H1 (cell line): ENCODE results near the gene TNFRSF13B. TPM values are rescaled to one million over a fixed set of nuclear protein-coding genes. Genes with fewer than 3 reads are reported as not detected.

Experiments
- CTCF ChIA-PET: fragments of 300-600 bp; sonication (Branson Sonifier 250); formaldehyde crosslinking; loops from one replicate; lab custom pipeline; 2021; ENCODE audit not compliant: partially characterized antibody; lab: Charles Lee
- POLR2A ChIA-PET: fragments of 300-600 bp; sonication (Branson Sonifier 250); formaldehyde crosslinking; loops from one replicate; lab custom pipeline; 2021; ENCODE audit warnings: inconsistent platforms; ENCODE audit not compliant: partially characterized antibody; lab: Charles Lee
- DNase-seq, 2 experiments: peaks; one replicate each; pipeline versions ENCODE4 v3.0.0 to v3.0.0-alpha.2; 2010 to 2022; ENCODE audit warnings: low spot score in 2 of 2, low read depth in 1 of 2, mixed read lengths in 1 of 2
- FAIRE-seq: peaks from 2 replicates; lab custom pipeline; 2011; peaks lifted over from hg19 to GRCh38; lab: Jason Lieb, UNC
- H2AFZ ChIP-seq: 2 replicates; pipeline ENCODE4 v1.8.1; 2012; ENCODE audit warnings: low read length, inconsistent platforms
- H2AK5ac ChIP-seq: 2 replicates; pipeline ENCODE4 v1.6.1; 2013; ENCODE audit warnings: low read depth, low read length
- H2BK120ac ChIP-seq: replicated peaks from 2 replicates; pipeline ENCODE3; 2013; ENCODE audit warnings: low read depth, low read length, inconsistent platforms
- H2BK12ac ChIP-seq: 2 replicates; pipeline ENCODE4 v1.6.1; 2013; ENCODE audit warnings: low read depth, low read length
- H2BK15ac ChIP-seq: 2 replicates; pipeline ENCODE4 v1.6.1; 2013; ENCODE audit warnings: low read length
- H2BK20ac ChIP-seq: 2 replicates; pipeline ENCODE4 v1.6.1; 2013; ENCODE audit warnings: low read length
- H2BK5ac ChIP-seq: 2 replicates; pipeline ENCODE4 v1.6.1; 2013; ENCODE audit warnings: low read depth, low read length
- H3K14ac ChIP-seq: 2 replicates; pipeline ENCODE4 v1.6.1; 2013; ENCODE audit warnings: inconsistent platforms; ENCODE audit not compliant: insufficient read length
- H3K18ac ChIP-seq: 2 replicates; pipeline ENCODE4 v1.6.1; 2013; ENCODE audit warnings: low read length; ENCODE audit errors: extremely low read depth
- H3K23ac ChIP-seq: 2 replicates; pipeline ENCODE4 v1.6.1; 2013; ENCODE audit warnings: inconsistent platforms; ENCODE audit not compliant: insufficient read length
- H3K23me2 ChIP-seq: 2 replicates; pipeline ENCODE4 v1.6.1; 2013; ENCODE audit warnings: low read depth, low read length
- H3K27ac ChIP-seq: 2 replicates; pipeline ENCODE4 v1.6.1; 2011; ENCODE audit warnings: low read depth, low read length, inconsistent platforms
- H3K27me3 ChIP-seq, 4 experiments: replicated peaks in 1 of 4; 1 replicate in 1 of 4; 2 replicates in 3 of 4; pipeline versions ENCODE4 v1.6.1 to v1.8.1; 2011 to 2013; ENCODE audit warnings: low read length in 3 of 4, mild to moderate bottlenecking in 3 of 4, inconsistent platforms in 2 of 4, mixed read lengths in 2 of 4, moderate library complexity in 1 of 4; ENCODE audit not compliant: control insufficient read depth in 3 of 4, insufficient read depth in 3 of 4; ENCODE audit errors: extremely low read depth in 1 of 4
- H3K36me3 ChIP-seq, 4 experiments: 2 replicates each; pipeline versions ENCODE4 v1.6.1 to v1.8.1; 2011 to 2013; ENCODE audit warnings: mild to moderate bottlenecking in 4 of 4, low read length in 3 of 4, moderate library complexity in 2 of 4, control low read depth in 1 of 4, inconsistent platforms in 1 of 4; ENCODE audit not compliant: insufficient read depth in 4 of 4, control insufficient read depth in 2 of 4
- H3K4ac ChIP-seq: replicated peaks from 2 replicates; pipeline ENCODE3; 2013; ENCODE audit warnings: low read length, low read depth, mixed read lengths, inconsistent platforms; ENCODE audit not compliant: insufficient read length
- H3K4me1 ChIP-seq, 4 experiments: replicated peaks in 1 of 4; 1 replicate in 1 of 4; 2 replicates in 3 of 4; pipeline versions ENCODE4 v1.6.1 to v1.8.1; 2011 to 2013; ENCODE audit warnings: low read length in 3 of 4, inconsistent platforms in 2 of 4, mixed read lengths in 1 of 4; ENCODE audit not compliant: insufficient read depth in 4 of 4, control insufficient read depth in 3 of 4
- H3K4me2 ChIP-seq, 2 experiments: 2 replicates each; pipeline versions ENCODE4 v1.6.1 to v1.8.1; 2011 to 2013; ENCODE audit warnings: low read depth in 2 of 2, low read length in 2 of 2, control low read depth in 1 of 2, inconsistent platforms in 1 of 2, mild to moderate bottlenecking in 1 of 2; ENCODE audit not compliant: insufficient read depth in 1 of 2
- H3K4me3 ChIP-seq, 4 experiments: fragments of 200-600, 300-600 bp in 1 of 4; sonication (generic), shearing (Covaris generic), sonication (Bioruptor Twin) in 1 of 4; 2 replicates each; pipeline versions ENCODE4 v1.5.1 to v1.8.1; 2011 to 2016; ENCODE audit warnings: low read length in 4 of 4, low read depth in 3 of 4, control low read depth in 2 of 4, inconsistent platforms in 2 of 4, mild to moderate bottlenecking in 2 of 4, mixed read lengths in 1 of 4, moderate library complexity in 1 of 4; ENCODE audit not compliant: insufficient read depth in 2 of 4; ENCODE audit errors: extremely low read depth in 1 of 4
- H3K56ac ChIP-seq: replicated peaks from 2 replicates; pipeline ENCODE3; 2013; ENCODE audit warnings: low read depth, mild to moderate bottlenecking, mixed read lengths, low read length, inconsistent platforms; ENCODE audit not compliant: insufficient read length
- H3K79me1 ChIP-seq: 2 replicates; pipeline ENCODE4 v1.6.1; 2013; ENCODE audit warnings: low read depth, low read length, control low read depth
- H3K79me2 ChIP-seq, 2 experiments: 2 replicates each; pipeline versions ENCODE4 v1.6.1 to v1.8.1; 2012 to 2013; ENCODE audit warnings: low read length in 2 of 2, mild to moderate bottlenecking in 2 of 2, inconsistent platforms in 1 of 2; ENCODE audit not compliant: insufficient read depth in 2 of 2, control insufficient read depth in 1 of 2
- H3K9ac ChIP-seq, 4 experiments: replicated peaks in 1 of 4; 1 replicate in 1 of 4; 2 replicates in 3 of 4; pipeline versions ENCODE4 v1.6.1 to v1.8.1; 2011 to 2013; ENCODE audit warnings: low read depth in 3 of 4, low read length in 3 of 4, control low read depth in 2 of 4, mild to moderate bottlenecking in 2 of 4, moderate library complexity in 2 of 4, inconsistent platforms in 1 of 4; ENCODE audit errors: extremely low read depth in 1 of 4
- H3K9me3 ChIP-seq, 2 experiments: 2 replicates each; pipeline versions ENCODE4 v1.6.1 to v1.8.1; 2012 to 2013; ENCODE audit warnings: mild to moderate bottlenecking in 2 of 2, moderate library complexity in 2 of 2, control low read depth in 1 of 2, inconsistent platforms in 1 of 2, low read depth in 1 of 2, low read length in 1 of 2, mixed read lengths in 1 of 2; ENCODE audit not compliant: insufficient read depth in 2 of 2
- H4K20me1 ChIP-seq, 2 experiments: replicated peaks in 1 of 2; 2 replicates each; pipeline versions ENCODE3 to v1.8.1; 2011 to 2013; ENCODE audit warnings: inconsistent platforms in 2 of 2, low read length in 2 of 2, mild to moderate bottlenecking in 1 of 2; ENCODE audit not compliant: insufficient read depth in 2 of 2, control insufficient read depth in 1 of 2
- H4K5ac ChIP-seq: 2 replicates; pipeline ENCODE4 v1.6.1; 2013; ENCODE audit warnings: low read length, low read depth, mixed read lengths, inconsistent platforms; ENCODE audit not compliant: insufficient read length
- H4K8ac ChIP-seq: 2 replicates; pipeline ENCODE4 v1.8.0; 2013; ENCODE audit warnings: mild to moderate bottlenecking, moderate library complexity, low read length, inconsistent platforms; ENCODE audit not compliant: insufficient read depth; ENCODE audit errors: extremely low read depth
- H4K91ac ChIP-seq: replicated peaks from 2 replicates; pipeline ENCODE3; 2013; ENCODE audit warnings: low read length, mixed read lengths, inconsistent platforms; ENCODE audit not compliant: insufficient read length
- MAFK ChIP-seq: IDR thresholded peaks from 2 replicates; pipeline ENCODE4 v1.6.1; 2012; ENCODE audit warnings: low read depth, mild to moderate bottlenecking, improper control_type of control experiment, low read length
- RAD21 ChIP-seq, 2 experiments: IDR thresholded peaks in 1 of 2; conservative IDR thresholded peaks in 1 of 2; 2 replicates each; pipeline ENCODE4 v1.6.1; 2011; ENCODE audit warnings: low read depth in 2 of 2, low read length in 2 of 2, improper control_type of control experiment in 1 of 2, inconsistent platforms in 1 of 2, mild to moderate bottlenecking in 1 of 2, moderate library complexity in 1 of 2
- TEAD4 ChIP-seq: IDR thresholded peaks from 2 replicates; pipeline ENCODE4 v1.6.1; 2012; ENCODE audit warnings: low read depth, low read length, inconsistent platforms, mixed read lengths
- WGBS, 2 experiments: shearing (Covaris generic) in 1 of 2; methylation state at CpG; one replicate each; pipeline versions ENCODE4 v1.1.6 to v1.1.7; 2013 to 2015; ENCODE audit warnings: low lambda C conversion rate in 2 of 2, mixed read lengths in 2 of 2, inconsistent platforms in 1 of 2, low coverage in 1 of 2, missing lambda C conversion rate in 1 of 2; ENCODE audit not compliant: insufficient replicate concordance in 2 of 2, insufficient coverage in 1 of 2, insufficient read length in 1 of 2; ENCODE audit errors: extremely low coverage in 1 of 2, missing lambda C conversion rate in 1 of 2; 5-methylcytosine and 5-hydroxymethylcytosine counted together
- polyA plus RNA-seq, 7 experiments: library from polyadenylated mRNA; depleted of rRNA in 3 of 7; stranded (reverse) in 5 of 7; unstranded in 2 of 7; fragments of >200 nt in 5 of 7; fragments of 200-250 nt in 2 of 7; gene quantifications; 1 replicate in 5 of 7; 2 replicates in 1 of 7; 4 replicates in 1 of 7; pipeline versions ENCODE4 v1.2.1 to v1.2.3, GENCODE V29; 2011 to 2013; ENCODE audit warnings: missing spikeins in 2 of 7, mixed read lengths in 2 of 7
- total RNA-seq: library from RNA; stranded (reverse); fragmentation: NEBNext Ultra II Directional; extraction: Animal tissue kit (Norgen Biotek cat#: 25700); gene quantifications from 2 replicates; pipeline ENCODE4 v1.2.1, GENCODE V29; 2021
- TF ChIP-seq, protein P1 (sequence below), 3 experiments: IDR thresholded peaks; 1 replicate in 2 of 3; 2 replicates in 1 of 3; pipeline versions ENCODE4 v1.5.1 to v1.6.1; 2011; ENCODE audit warnings: low read length in 3 of 3, mild to moderate bottlenecking in 3 of 3, inconsistent platforms in 2 of 3, low read depth in 1 of 3, moderate library complexity in 1 of 3; ENCODE audit not compliant: insufficient read depth in 1 of 3; ENCODE audit errors: control extremely low read depth in 1 of 3

The TNFRSF13B gene
- total and polyA plus RNA-seq, 2 of the 8 experiments (the other 6 are each of a cell fraction or from before 2014, with no cell fraction given) = not detected

DNA sequence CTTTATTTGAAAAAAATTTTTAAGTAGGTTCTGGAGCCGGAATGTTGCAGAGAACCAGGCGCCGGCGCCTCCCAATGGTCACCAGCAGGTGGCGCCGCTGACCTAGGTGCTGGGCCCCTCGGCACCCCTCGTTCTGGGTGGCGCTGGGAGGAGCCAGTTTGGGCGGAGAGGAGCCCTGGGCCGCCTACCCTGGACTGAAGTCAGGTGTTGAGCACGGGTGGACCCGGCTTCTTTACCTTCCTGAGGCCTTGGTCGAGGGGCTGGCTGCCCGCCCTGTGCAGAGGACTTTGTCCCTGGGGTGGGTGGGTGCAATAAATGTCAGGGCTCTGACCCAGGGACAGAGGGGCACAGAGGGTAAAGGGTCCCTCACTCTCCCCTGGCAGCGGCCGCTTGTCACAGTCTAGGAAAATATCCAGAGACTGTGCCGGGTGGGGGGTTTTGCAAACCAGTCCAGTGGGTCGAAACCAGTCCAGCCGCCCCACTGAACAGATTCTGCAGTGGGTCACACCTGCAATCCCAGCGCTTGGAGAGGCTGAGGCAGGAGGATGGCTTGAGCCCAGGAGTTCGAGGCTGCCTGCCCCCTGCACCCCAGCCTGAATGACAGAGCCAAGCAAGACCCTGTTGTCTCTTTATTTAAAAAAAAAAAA is 30.1 kb upstream of the TNFRSF13B start:
- Histone ChIP-seq H3K9ac (no peak overlapping the region), H2BK120ac (no peak overlapping the region), H3K79me2 (no peaks in the 10 kb centered on the region), H2AFZ (no peak overlapping the region), H2BK5ac (no peak overlapping the region), H3K27ac (no peak overlapping the region), H2BK12ac (no peak overlapping the region), H2AK5ac (no peak overlapping the region), H3K36me3 (no peaks in the 10 kb centered on the region), H4K8ac (no peak overlapping the region), H3K14ac (no peak overlapping the region), H4K91ac (no peak overlapping the region), H2BK20ac (no peak overlapping the region), H3K4ac (no peak overlapping the region), H3K9me3 (peaks cover 0 to 3% of the 10 kb centered on the region in 2 experiments; a peak in 1 of 4 replicates), H4K20me1 (no peaks in the 10 kb centered on the region), H3K23me2 (no peaks in the 10 kb centered on the region), H3K56ac (no peak overlapping the region), H3K4me2 (peak overlapping the region in 1 of 2 experiments; percentile 28; a peak in 1 of 4 replicates), H3K23ac (no peak overlapping the region), H3K79me1 (no peaks in the 10 kb centered on the region), H3K18ac (no peak overlapping the region), H4K5ac (no peak overlapping the region), H2BK15ac (no peak overlapping the region), H3K27me3 (no peaks in the 10 kb centered on the region), H3K4me3 (no peak overlapping the region), H3K4me1 (peaks cover 0 to 4% (median 0%) of the 10 kb centered on the region in 4 experiments; a peak in 1 of 7 replicates)
- 32% methylated on average over 22 of the region's 22 CpGs; no CpG with 5 or more reads in 1 of the 2 experiments for WGBS, 2 experiments
- POLR2A ChIA-PET = no interaction called here
- CTCF ChIA-PET = interaction anchor here (0.6 to 1.7 kb wide), 8 partner anchors 10 to 459 kb away, joined by 3 to 7 read pairs (median 4); no protein-coding TSS in a partner anchor
- TF ChIP-seq, protein P1, sequence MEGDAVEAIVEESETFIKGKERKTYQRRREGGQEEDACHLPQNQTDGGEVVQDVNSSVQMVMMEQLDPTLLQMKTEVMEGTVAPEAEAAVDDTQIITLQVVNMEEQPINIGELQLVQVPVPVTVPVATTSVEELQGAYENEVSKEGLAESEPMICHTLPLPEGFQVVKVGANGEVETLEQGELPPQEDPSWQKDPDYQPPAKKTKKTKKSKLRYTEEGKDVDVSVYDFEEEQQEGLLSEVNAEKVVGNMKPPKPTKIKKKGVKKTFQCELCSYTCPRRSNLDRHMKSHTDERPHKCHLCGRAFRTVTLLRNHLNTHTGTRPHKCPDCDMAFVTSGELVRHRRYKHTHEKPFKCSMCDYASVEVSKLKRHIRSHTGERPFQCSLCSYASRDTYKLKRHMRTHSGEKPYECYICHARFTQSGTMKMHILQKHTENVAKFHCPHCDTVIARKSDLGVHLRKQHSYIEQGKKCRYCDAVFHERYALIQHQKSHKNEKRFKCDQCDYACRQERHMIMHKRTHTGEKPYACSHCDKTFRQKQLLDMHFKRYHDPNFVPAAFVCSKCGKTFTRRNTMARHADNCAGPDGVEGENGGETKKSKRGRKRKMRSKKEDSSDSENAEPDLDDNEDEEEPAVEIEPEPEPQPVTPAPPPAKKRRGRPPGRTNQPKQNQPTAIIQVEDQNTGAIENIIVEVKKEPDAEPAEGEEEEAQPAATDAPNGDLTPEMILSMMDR (IDR thresholded peaks at IDR 0.05; ENCODE audit: control extremely low read depth in 1 of 3, insufficient read depth in 1 of 3, low read depth in 1 of 3, low read length in 3 of 3) = peak; percentile 84 to 95 (median 84)
- TF ChIP-seq TEAD4 (peak; percentile 48; the same call in 1 of the 2 replicates), MAFK (no peak), RAD21 (IDR thresholded peaks at IDR 0.05 in 1 of 2, conservative IDR thresholded peaks at IDR 0.05 in 1 of 2; ENCODE audit: low read depth in 2 of 2, low read length in 2 of 2) (peak; percentile 97 to 98)
- FAIRE-seq (no peak), DNase-seq (peak; percentile 44 to 94)
